KBM-7 (cell line): ENCODE results near the gene AIM2.
"Not testable (repeated sequence)": the region's sequence is repeated elsewhere in the genome, so short reads cannot be mapped to it uniquely, and the experiment has no call there.

Source experiments
- DNase-seq: peaks from one replicate; pipeline ENCODE4 v3.0.0-alpha.2; 2015
- in situ Hi-C: fragments of 300-500 bp; cut with MboI; formaldehyde crosslinking; loops from 2 replicates; pipeline ENCODE4 v1.14.3; 2020; ENCODE audit warnings: low sequenced_read_pairs, low pct_unique_long_range_greater_than_20kb, mixed read lengths

Gene AIM2

DNA sequence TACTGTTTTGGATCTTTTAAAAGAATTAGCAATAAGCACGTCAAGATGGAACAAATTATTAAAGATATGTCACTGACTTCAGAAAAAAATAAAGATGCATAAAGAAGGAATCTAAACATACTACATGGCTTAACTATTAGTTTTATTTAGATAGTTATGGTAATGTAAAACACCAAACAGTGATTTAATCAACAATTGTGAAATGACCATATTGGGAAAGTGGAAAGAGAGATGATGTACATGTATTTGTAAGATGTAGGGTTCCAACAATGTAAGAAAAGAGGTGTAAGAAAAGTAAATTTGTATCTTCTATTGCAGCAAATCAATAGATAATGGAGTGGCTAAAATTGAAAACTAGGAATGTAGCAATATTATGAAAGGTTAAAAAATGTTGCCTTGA lies 6.4 kb upstream of the AIM2 start:
- in situ Hi-C loops: no loop called here
- no peak for DNase-seq

- DNase-seq: no peak
- in situ Hi-C loops: no loop called here
Measured at GRCh38 chr1:159081626-159082025, 5.1 kb upstream of the AIM2 start.

- no peak for DNase-seq
- in situ Hi-C loops: no loop called here
Measured at GRCh38 chr1:159079525-159079924, 3.0 kb upstream of the AIM2 start.

GRCh38 chr1:159077120-159077961 lies 775 bp upstream of the AIM2 start:
- in situ Hi-C loops: no loop called here
- peak; percentile 10 for DNase-seq

DNA sequence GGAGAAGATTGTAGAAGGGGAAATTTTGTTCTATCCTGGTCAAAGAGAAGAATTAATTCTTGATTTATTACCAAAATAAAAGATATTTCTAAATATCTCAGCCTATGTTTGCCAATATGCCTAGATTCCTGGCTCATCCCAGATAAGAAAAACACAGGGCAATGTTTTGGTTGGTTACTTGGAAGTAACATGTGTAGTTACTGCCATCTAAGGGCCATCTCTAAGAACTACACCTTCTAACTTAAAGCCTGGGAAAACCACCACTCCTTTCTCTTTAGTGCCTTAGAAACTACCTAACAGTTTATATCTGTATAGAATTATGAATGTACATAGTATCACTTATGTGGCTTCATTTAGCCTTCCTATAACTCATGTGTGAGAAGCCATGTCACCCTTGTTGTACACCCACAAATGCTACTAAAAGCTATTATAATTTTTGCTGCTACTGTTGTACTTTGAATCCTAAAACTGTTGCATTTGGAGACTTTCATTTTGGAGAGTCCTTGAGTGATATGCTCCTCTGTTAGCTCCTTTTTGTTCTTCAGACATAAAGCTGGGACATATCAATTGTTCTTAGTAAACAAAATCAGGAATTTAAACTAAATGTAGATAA lies 4.5 kb downstream of the AIM2 start:
- peak; percentile 61 for DNase-seq

GRCh38 chr1:159068886-159069285 lies 7.7 kb downstream of the AIM2 start:
- DNase-seq: no peak
- in situ Hi-C loops: loop anchor here (25.0 kb wide), 1 partner anchor 557 kb away; no protein-coding TSS in a partner anchor

More for the DNA sequence above, 4.5 kb downstream of the AIM2 start:
- in situ Hi-C loops: loop anchor here (25.0 kb wide), 1 partner anchor 560 kb away; no protein-coding TSS in a partner anchor

DNA sequence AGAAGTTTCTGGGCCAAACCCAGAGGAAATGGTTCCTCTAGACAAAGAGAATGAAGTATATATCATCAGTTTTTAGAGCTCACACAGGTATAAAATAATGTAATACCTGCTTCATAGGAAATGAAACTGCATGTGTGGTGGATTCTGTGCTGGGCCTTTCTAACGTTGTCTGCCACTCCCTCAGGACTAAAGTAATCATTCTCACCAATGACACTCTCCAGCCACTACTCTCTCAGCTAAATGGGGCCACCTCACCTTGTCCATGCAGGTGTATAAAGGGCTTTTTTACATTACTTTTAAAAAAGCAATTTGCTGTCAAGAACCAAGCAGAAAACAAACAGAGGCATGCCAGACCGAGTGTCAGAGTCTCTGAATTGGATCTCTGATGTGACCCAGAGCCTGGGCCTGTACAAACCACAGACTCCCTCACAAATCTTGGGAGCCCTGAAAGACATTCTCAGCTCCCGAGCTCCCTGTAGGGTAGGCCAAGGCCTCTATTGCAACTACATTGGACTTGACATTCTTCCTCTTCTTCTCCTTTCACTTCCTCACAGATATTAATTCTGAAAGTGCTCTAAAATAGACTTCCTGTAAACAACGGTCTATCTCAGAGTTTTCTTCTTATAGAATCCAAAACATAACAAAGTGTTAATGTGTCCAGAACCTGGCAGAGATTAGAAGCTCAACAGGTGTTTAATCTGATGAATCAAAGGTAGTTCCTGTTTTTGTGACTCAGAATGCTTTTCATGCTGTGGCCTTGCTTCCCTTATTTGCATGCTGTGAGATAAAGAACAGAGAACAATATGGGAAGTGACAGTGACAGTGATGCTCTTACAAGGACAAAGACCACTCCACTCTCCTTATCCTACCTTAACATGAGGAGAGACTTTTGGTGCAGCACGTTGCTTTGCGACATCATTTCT lies 8.6 kb downstream of the AIM2 start:
- peak; percentile 81 for DNase-seq
- in situ Hi-C loops: loop anchor here (25.0 kb wide), 1 partner anchor 556 kb away; no protein-coding TSS in a partner anchor

DNA sequence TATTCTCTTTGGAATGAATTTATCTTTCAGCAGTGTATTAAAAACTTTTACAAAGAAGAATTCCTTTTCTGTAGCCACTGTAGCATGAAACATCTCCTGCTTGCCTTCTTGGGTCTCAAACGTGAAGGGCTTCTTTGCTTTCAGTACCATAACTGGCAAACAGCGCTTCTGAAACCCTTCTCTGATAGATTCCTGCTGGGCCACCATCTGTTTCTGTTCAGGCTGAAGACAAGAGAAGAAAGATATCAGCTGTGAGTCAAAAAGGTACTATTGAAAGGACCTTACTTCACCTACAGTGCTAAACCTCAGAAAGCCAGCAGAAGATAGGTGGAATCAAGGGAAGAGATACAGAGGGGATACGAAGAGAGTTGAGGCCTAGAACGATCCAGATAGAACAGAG lies 10.5 kb downstream of the AIM2 start:
- DNase-seq: no peak
- in situ Hi-C loops: loop anchor here (25.0 kb wide), 1 partner anchor 554 kb away; no protein-coding TSS in a partner anchor

DNA sequence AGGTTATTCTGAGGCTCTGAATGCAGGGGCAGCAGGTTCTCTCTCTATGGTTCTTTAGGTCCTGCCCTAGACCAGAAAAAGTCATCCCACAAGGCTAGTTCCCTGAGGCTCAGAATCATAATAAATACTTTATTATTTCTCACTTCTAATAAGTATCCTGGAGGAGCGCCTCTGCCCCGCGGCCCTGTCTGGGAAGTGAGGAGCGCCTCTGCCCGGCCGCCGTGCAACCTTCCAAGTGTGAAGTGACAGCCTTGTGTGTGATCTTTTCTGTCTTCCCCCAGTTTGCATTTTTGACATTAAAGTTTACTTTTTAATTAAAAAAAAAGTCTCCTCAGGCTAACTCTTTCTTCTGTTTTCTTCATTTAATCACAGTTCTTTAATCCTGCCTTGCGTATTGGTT lies 11.5 kb downstream of the AIM2 start:
- in situ Hi-C loops: loop anchor here (25.0 kb wide), 1 partner anchor 553 kb away; no protein-coding TSS in a partner anchor

GRCh38 chr1:159058751-159059150 lies 17.8 kb downstream of the AIM2 start:
- in situ Hi-C loops: loop anchor here (25.0 kb wide), 1 partner anchor 546 kb away; no protein-coding TSS in a partner anchor
- no peak for DNase-seq

More for the DNA sequence above, 11.5 kb downstream of the AIM2 start:
- no peak for DNase-seq

DNA sequence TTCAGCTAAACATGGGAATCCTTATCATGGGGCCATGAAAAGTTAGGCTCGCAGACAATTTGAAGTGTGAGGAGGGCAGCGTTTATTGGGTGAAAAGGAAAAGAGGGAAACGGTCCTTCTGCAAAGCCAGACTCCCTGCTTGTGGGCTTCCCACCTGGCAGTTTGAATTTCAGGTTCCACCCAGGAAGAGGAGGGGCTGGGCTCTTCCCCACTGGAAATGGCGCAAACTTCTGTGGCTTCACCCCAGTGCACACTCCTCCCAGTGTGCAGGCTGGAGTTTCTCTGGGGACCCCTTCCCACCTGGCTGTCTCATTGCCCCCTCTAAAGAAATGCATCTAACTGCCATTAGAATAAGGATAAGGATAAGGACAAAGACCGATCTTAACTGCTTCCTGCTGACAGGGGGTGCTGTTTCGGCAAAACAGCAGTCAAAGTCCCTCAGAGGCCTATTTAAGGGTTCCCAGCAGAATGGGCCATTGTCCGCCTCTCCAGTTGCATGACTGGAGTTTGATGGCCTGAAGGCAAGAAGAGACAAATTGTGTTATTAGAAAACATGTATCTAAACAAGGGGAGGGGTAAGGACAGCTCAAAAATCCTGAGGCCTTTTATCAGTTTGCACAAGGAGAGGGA lies 20.4 kb downstream of the AIM2 start:
- in situ Hi-C loops: loop anchor here (25.0 kb wide), 1 partner anchor 544 kb away; no protein-coding TSS in a partner anchor
- DNase-seq: no peak

- DNase-seq: peak; percentile 42
- in situ Hi-C loops: loop anchor here (25.0 kb wide), 1 partner anchor 543 kb away; no protein-coding TSS in a partner anchor
Measured at GRCh38 chr1:159055181-159055641, 21.4 kb downstream of the AIM2 start.

DNA sequence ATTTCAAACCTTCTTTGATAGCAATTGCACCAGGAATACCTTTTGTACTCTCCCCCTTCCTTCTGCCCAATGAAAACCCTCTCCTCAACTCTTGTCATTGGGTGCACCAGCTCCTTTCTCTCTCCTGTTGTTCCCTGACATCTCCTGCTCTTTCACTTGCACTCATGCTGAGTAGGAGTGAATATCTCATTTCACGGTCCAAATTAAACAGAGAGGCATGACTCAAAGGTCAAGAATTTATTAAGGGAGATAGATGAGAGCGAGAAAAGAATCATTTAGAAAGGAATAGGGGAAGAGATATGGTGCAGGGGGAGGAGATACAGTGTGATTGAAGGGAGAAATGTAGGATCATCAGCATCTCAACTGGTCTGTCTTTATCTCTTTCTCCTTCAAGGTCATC lies 22.1 kb downstream of the AIM2 start:
- in situ Hi-C loops: loop anchor here (25.0 kb wide), 1 partner anchor 542 kb away; no protein-coding TSS in a partner anchor
- DNase-seq: no peak

DNA sequence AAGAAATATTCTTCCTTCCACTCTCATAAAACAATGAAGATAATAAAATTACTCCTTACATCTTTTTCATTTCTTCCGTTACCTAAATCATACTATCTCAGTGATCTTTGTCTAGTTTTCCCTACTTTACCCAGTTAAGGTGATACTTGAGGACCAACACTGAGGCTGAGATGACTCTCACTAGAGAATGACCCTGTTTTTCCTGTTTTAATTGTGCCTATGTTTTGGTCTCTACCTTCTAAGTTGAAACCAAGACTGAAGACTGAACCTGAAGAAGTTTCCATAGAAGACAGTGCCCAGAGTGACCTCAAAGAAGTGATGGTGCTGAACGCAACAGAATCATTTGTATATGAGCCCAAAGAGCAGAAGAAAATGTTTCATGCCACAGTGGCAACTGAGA lies 25.1 kb downstream of the AIM2 start:
- in situ Hi-C loops: loop anchor here (25.0 kb wide), 1 partner anchor 539 kb away; no protein-coding TSS in a partner anchor
- DNase-seq: no peak

- DNase-seq, in situ Hi-C loops: not testable (repeated sequence)
Measured at GRCh38 chr1:159046486-159046885, 30.1 kb downstream of the AIM2 start.

- in situ Hi-C loops: no loop called here
Measured at GRCh38 chr1:159040893-159041724, 35.5 kb downstream of the AIM2 start.

GRCh38 chr1:159040206-159040605 lies 36.4 kb downstream of the AIM2 start:
- in situ Hi-C loops: no loop called here
- DNase-seq: no peak

More at GRCh38 chr1:159040893-159041724, 35.5 kb downstream of the AIM2 start:
- no peak for DNase-seq
